Endothelial cell of umbilical vein (primary cell): ENCODE results near the gene POTEJ. TPM values are rescaled to one million over a fixed set of nuclear protein-coding genes. Genes with fewer than 3 reads are reported as not detected.
"Not testable (repeated sequence)": the region's sequence is repeated elsewhere in the genome, so short reads cannot be mapped to it uniquely, and the experiment has no call there.

ENCODE experiments used
- BruUV-seq: library from RNA; stranded (reverse); fragments of 400-500 nt; replicated peaks from 2 replicates; lab custom pipeline; 2021; lab: Mats Ljungman, UMichigan
- CTCF ChIA-PET: fragments of 300-600, 350-600 bp; sonication (Branson Sonifier 250); formaldehyde crosslinking; loops from one replicate; lab custom pipeline; 2021; ENCODE audit warnings: antibody characterized with exemption, inconsistent platforms; lab: Charles Lee
- POLR2A ChIA-PET: fragments of 300-600, 350-600 bp; sonication (Branson Sonifier 250); formaldehyde crosslinking; loops from one replicate; lab custom pipeline; 2021; ENCODE audit warnings: antibody characterized with exemption, inconsistent platforms; lab: Charles Lee
- DNase-seq: peaks from one replicate; pipeline ENCODE4 v3.0.0-alpha.2; 2011; ENCODE audit warnings: low read depth, low spot score
- FAIRE-seq: peaks from 2 replicates; lab custom pipeline; 2011; peaks lifted over from hg19 to GRCh38; lab: Jason Lieb, UNC
- H2AFZ ChIP-seq: 2 replicates; pipeline ENCODE4 v1.6.0; 2012; ENCODE audit warnings: low read depth, low read length, control low read depth, inconsistent platforms
- H3K27ac ChIP-seq: 2 replicates; pipeline ENCODE4 v1.5.1; 2011; ENCODE audit warnings: low read depth, mild to moderate bottlenecking, control low read depth, low read length, moderate library complexity; ENCODE audit not compliant: insufficient read depth
- H3K27me3 ChIP-seq, 2 experiments: 2 replicates each; pipeline versions ENCODE4 v1.6.0 to v1.6.1; 2011; ENCODE audit warnings: low read length in 2 of 2, mixed read lengths in 1 of 2; ENCODE audit not compliant: control insufficient read depth in 2 of 2, insufficient read depth in 2 of 2
- H3K36me3 ChIP-seq, 2 experiments: 2 replicates in 1 of 2; 3 replicates in 1 of 2; pipeline ENCODE4 v1.5.1; 2011; ENCODE audit warnings: low read length in 2 of 2, mild to moderate bottlenecking in 1 of 2, moderate library complexity in 1 of 2; ENCODE audit not compliant: control insufficient read depth in 2 of 2, insufficient read depth in 2 of 2; ENCODE audit errors: extremely low read depth in 1 of 2
- H3K4me1 ChIP-seq: 3 replicates; pipeline ENCODE4 v1.5.1; 2011; ENCODE audit warnings: mild to moderate bottlenecking, low read length; ENCODE audit not compliant: control insufficient read depth, insufficient read depth; ENCODE audit errors: extremely low read depth
- H3K4me2 ChIP-seq: 2 replicates; pipeline ENCODE4 v1.6.1; 2011; ENCODE audit warnings: low read length, control low read depth, mixed read lengths; ENCODE audit not compliant: insufficient read depth
- H3K4me3 ChIP-seq, 3 experiments: fragments of 200-600 bp in 1 of 3; sonication (generic), shearing (Covaris generic) in 1 of 3; replicated peaks in 1 of 3; 2 replicates each; pipeline ENCODE4 v1.5.1; 2011 to 2016; ENCODE audit warnings: control low read depth in 3 of 3, low read length in 3 of 3, mild to moderate bottlenecking in 2 of 3, inconsistent platforms in 1 of 3, low read depth in 1 of 3, moderate library complexity in 1 of 3; ENCODE audit not compliant: insufficient read depth in 1 of 3
- H3K79me2 ChIP-seq: 2 replicates; pipeline ENCODE4 v1.6.0; 2012; ENCODE audit warnings: low read length, inconsistent platforms; ENCODE audit not compliant: control insufficient read depth, insufficient read depth
- H3K9ac ChIP-seq: replicated peaks from 2 replicates; pipeline ENCODE3; 2011; ENCODE audit warnings: low read length, control low read depth; ENCODE audit not compliant: insufficient read depth; ENCODE audit errors: extremely low read depth
- H3K9me1 ChIP-seq: replicated peaks from 3 replicates; pipeline ENCODE4 v1.6.0; 2011; ENCODE audit warnings: mild to moderate bottlenecking, low read length; ENCODE audit not compliant: control insufficient read depth, insufficient read depth; ENCODE audit errors: extremely low read depth
- H3K9me3 ChIP-seq: replicated peaks from 2 replicates; pipeline ENCODE4 v1.5.1; 2012; ENCODE audit warnings: low read length, inconsistent platforms; ENCODE audit not compliant: control insufficient read depth, insufficient read depth
- H4K20me1 ChIP-seq: replicated peaks from 2 replicates; pipeline ENCODE3; 2011; ENCODE audit warnings: mild to moderate bottlenecking, low read length; ENCODE audit not compliant: control insufficient read depth, insufficient read depth; ENCODE audit errors: extremely low read depth
- dilution Hi-C: fragments of 300-500 bp; cut with MboI; formaldehyde crosslinking; loops from one replicate; pipeline ENCODE4 v1.15.0; 2019; ENCODE audit warnings: low sequenced_read_pairs; ENCODE audit not compliant: extremely low pct_ligation_motif_present
- intact Hi-C: fragments of 100-400 bp; cut with micrococcal nuclease; formaldehyde crosslinking; loops from one replicate; pipeline ENCODE4 v1.10.0; 2022
- polyA plus RNA-seq, 4 experiments: library from polyadenylated mRNA; depleted of rRNA in 3 of 4; stranded (reverse) in 3 of 4; unstranded in 1 of 4; fragments of >200 nt; gene quantifications; 2 replicates each; pipeline versions ENCODE4 v1.2.1 to v1.2.3, GENCODE V29; 2011 to 2012; ENCODE audit warnings: missing spikeins in 1 of 4
- total RNA-seq: library from RNA; stranded (reverse); gene quantifications from 2 replicates; pipeline ENCODE4 v1.2.3, GENCODE V29; 2021

POTEJ gene
- total and polyA plus RNA-seq, 2 donors (not counting 3 experiments of a cell fraction or from before 2014, with no cell fraction given), result 0.03 to 0.24 TPM

- H3K27me3 ChIP-seq, DNase-seq, H3K4me2 ChIP-seq, CTCF ChIA-PET, intact Hi-C loops, POLR2A ChIA-PET, H2AFZ ChIP-seq, H3K9me3 ChIP-seq, H3K36me3 ChIP-seq, dilution Hi-C loops, H3K9me1 ChIP-seq, H4K20me1 ChIP-seq, H3K4me3 ChIP-seq, FAIRE-seq, H3K9ac ChIP-seq, H3K79me2 ChIP-seq, H3K27ac ChIP-seq, BruUV-seq, H3K4me1 ChIP-seq: not testable (repeated sequence)
These were observed 28.3 kb upstream of the POTEJ start for GRCh38 chr2:130582970-130583369.

- BruUV-seq, H3K79me2 ChIP-seq, dilution Hi-C loops, FAIRE-seq, POLR2A ChIA-PET, intact Hi-C loops, H3K27ac ChIP-seq, H4K20me1 ChIP-seq, H3K4me3 ChIP-seq, H3K9me1 ChIP-seq, H3K4me1 ChIP-seq, DNase-seq, H3K4me2 ChIP-seq, CTCF ChIA-PET, H3K27me3 ChIP-seq, H3K36me3 ChIP-seq, H2AFZ ChIP-seq, H3K9me3 ChIP-seq, H3K9ac ChIP-seq: not testable (repeated sequence)
These were observed 27.7 kb upstream of the POTEJ start for GRCh38 chr2:130583582-130583981.

GRCh38 chr2:130584726-130585125, 26.5 kb upstream of the POTEJ start:
- H3K9me3 ChIP-seq, H3K4me2 ChIP-seq, intact Hi-C loops, H3K9me1 ChIP-seq, DNase-seq, H3K36me3 ChIP-seq, H3K27me3 ChIP-seq, H3K4me1 ChIP-seq, H3K9ac ChIP-seq, H3K79me2 ChIP-seq, CTCF ChIA-PET, dilution Hi-C loops, POLR2A ChIA-PET, H4K20me1 ChIP-seq, H2AFZ ChIP-seq, H3K4me3 ChIP-seq, BruUV-seq, H3K27ac ChIP-seq: not testable (repeated sequence)
- FAIRE-seq, result peak; percentile 38

- FAIRE-seq, H3K27me3 ChIP-seq, H4K20me1 ChIP-seq, DNase-seq, BruUV-seq, H3K79me2 ChIP-seq, H3K4me3 ChIP-seq, H3K9me3 ChIP-seq, intact Hi-C loops, H3K9ac ChIP-seq, CTCF ChIA-PET, H2AFZ ChIP-seq, H3K27ac ChIP-seq, H3K4me2 ChIP-seq, H3K9me1 ChIP-seq, H3K36me3 ChIP-seq, H3K4me1 ChIP-seq, POLR2A ChIA-PET, dilution Hi-C loops: not testable (repeated sequence)
These were observed 22.4 kb upstream of the POTEJ start for GRCh38 chr2:130588688-130589458.
